ENCODE measurements around the gene PPAT.
A peak's percentile ranks its signal among the peaks of the same experiment; 100 is the strongest.

The PPAT gene

GRCh38 chr4:56405016-56405415 lies 30.4 kb downstream of the PPAT start:
- Histone ChIP-seq H3K36me3 (peaks cover 68% of the 10 kb centered on the region), H3K27me3 (no peaks in the 10 kb centered on the region), H3K4me3 (ENCODE audit: low read depth, low read length) (no peak overlapping the region), H3K4me1 (peaks cover 7% of the 10 kb centered on the region), H3K9me3 (no peaks in the 10 kb centered on the region)
- TF ChIP-seq, protein P1, sequence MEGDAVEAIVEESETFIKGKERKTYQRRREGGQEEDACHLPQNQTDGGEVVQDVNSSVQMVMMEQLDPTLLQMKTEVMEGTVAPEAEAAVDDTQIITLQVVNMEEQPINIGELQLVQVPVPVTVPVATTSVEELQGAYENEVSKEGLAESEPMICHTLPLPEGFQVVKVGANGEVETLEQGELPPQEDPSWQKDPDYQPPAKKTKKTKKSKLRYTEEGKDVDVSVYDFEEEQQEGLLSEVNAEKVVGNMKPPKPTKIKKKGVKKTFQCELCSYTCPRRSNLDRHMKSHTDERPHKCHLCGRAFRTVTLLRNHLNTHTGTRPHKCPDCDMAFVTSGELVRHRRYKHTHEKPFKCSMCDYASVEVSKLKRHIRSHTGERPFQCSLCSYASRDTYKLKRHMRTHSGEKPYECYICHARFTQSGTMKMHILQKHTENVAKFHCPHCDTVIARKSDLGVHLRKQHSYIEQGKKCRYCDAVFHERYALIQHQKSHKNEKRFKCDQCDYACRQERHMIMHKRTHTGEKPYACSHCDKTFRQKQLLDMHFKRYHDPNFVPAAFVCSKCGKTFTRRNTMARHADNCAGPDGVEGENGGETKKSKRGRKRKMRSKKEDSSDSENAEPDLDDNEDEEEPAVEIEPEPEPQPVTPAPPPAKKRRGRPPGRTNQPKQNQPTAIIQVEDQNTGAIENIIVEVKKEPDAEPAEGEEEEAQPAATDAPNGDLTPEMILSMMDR (IDR thresholded peaks at IDR 0.05; ENCODE audit: low read depth, low read length): no peak
- no peak for DNase-seq

DNA sequence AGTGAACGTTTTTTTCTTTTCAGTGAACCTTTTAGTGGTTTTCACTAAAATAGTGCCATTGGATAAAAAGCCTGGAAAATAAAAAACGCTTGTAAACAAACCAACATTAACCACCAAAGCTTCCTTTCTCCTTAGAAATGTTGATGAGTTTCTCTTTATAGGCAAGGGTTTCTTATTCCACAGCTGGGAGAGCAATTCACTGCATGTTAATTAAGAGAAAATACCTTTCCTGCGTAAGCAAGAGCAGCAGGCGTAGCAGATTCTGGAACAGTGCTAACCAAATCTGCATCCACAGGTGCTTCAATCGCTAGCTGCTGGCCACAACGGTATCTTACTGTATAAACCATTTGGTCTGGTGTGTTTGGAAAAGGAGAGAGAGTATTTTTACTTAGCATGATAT lies 34.9 kb downstream of the PPAT start:
- H3K9me3 ChIP-seq: no peaks in the 10 kb centered on the region
- TF ChIP-seq, protein P1 (IDR thresholded peaks at IDR 0.05; ENCODE audit: low read depth, low read length): no peak
- no peaks in the 10 kb centered on the region for H3K4me1 ChIP-seq
- no peak overlapping the region for H3K4me3 ChIP-seq (ENCODE audit: low read depth, low read length)
- DNase-seq: no peak
- no peaks in the 10 kb centered on the region for H3K27me3 ChIP-seq
- peaks cover 75% of the 10 kb centered on the region for H3K36me3 ChIP-seq

- Histone ChIP-seq H3K4me3 (ENCODE audit: low read depth, low read length) (no peak overlapping the region), H3K4me1 (0 out of 2 replicates have a peak, but pooled peaks cover under 1% of the 10 kb centered on the region), H3K36me3 (peaks cover 6% of the 10 kb centered on the region), H3K27me3 (no peaks in the 10 kb centered on the region), H3K9me3 (no peaks in the 10 kb centered on the region)
- TF ChIP-seq, protein P1 (IDR thresholded peaks at IDR 0.05; ENCODE audit: low read depth, low read length): no peak
- no peak for DNase-seq
Observed at GRCh38 chr4:56391270-56391669, 44.1 kb downstream of the PPAT start.

- Histone ChIP-seq H3K36me3 (no peaks in the 10 kb centered on the region), H3K9me3 (no peaks in the 10 kb centered on the region), H3K4me3 (ENCODE audit: low read depth, low read length) (no peak overlapping the region), H3K4me1 (0 out of 2 replicates have a peak, but pooled peaks cover 3% of the 10 kb centered on the region), H3K27me3 (no peaks in the 10 kb centered on the region)
- no peak for DNase-seq
- TF ChIP-seq, protein P1 (IDR thresholded peaks at IDR 0.05; ENCODE audit: low read depth, low read length): no peak
Observed at GRCh38 chr4:56389558-56389957, 45.9 kb downstream of the PPAT start.

DNA sequence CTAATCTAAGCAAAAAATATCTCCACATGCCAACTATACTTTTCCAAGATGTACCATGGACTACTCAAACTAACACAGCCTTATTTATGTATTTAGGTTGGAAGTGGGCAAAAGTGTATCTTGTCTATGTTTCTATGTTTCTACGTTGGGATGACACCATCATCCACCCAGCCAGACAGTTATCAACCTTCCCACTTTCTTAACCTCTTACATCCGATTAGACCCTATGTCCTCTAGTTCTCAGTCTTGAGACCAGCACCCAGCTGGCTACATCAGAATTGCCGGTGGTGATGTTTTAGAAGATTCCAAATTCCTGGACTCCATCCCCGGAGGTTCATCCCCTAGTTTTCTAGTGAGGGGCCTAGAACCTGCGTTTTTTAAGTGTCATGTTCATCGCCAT lies 47.1 kb downstream of the PPAT start:
- H3K36me3 ChIP-seq: no peaks in the 10 kb centered on the region
- TF ChIP-seq, protein P1 (IDR thresholded peaks at IDR 0.05; ENCODE audit: low read depth, low read length): no peak
- no peak for DNase-seq
- peak overlapping the region; percentile 91 for H3K4me3 ChIP-seq (ENCODE audit: low read depth, low read length)
- H3K4me1 ChIP-seq: 0 out of 2 replicates have a peak, but pooled peaks cover 3% of the 10 kb centered on the region
- H3K9me3 ChIP-seq: no peaks in the 10 kb centered on the region
- H3K27me3 ChIP-seq: no peaks in the 10 kb centered on the region

DNA sequence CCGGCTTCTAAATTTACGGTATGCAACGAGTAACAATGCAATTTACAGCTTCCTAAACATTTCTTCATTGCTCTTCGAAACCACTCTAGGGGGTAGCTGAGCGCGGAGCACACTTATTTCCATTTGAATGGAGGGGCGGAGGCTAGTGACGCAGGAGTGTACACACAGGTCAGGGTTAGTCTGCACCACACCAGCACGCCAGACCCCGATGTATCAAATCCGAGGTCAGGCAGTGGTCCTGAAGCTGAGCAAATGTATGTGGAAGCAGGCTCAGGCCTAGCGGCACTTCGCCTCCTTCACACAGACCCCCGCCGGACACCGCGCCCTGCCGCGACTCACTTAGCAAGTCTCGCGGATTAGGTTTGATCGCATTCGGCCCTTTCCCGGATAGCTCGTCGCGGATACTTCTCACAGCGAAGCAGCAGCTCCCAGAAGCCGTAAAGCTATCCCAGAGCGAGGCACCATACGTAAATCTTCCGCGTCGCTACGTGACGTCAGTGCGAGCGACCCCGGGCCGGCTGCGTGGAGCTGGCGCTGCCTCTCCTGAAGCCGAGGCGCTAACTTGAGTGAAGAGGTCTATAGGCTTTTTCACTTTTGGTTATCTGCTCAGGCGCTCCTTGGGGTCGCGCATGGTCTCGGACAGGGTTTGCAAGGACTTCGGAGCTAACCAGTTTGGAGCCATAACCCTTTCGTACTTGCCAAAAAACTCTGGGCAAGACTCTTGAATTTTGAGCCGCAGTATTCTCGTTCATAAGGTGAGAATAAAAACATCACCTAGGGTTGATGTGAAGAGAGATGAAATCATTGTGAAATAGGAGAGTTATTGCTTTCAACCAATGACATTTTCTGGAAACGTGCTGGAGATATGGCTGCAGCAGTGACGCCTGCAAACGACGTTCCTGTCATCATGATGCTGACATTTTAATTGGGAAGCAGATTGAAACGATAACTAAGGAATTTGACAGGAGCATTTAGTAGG lies 48.1 kb downstream of the PPAT start, which contains the start of gene AASDH:
TSS of gene AASDH (minus strand) at position 469 of the 979 bp plus-strand sequence. CDS start 3,192 bp downstream, outside the sequence.
- Histone ChIP-seq H3K4me3 (ENCODE audit: low read depth, low read length) (peak within 1 kb of the TSS; percentile 91), H3K9me3 (no peaks in the 10 kb centered on the region), H3K27me3 (no peaks in the 10 kb centered on the region), H3K36me3 (peaks cover under 1% of the 10 kb centered on the region; the same call in 1 of the 2 replicates), H3K4me1 (0 out of 2 replicates have a peak, but pooled peaks cover 3% of the 10 kb centered on the region)
- peak; percentile 92 for DNase-seq
- TF ChIP-seq, protein P1 (IDR thresholded peaks at IDR 0.05; ENCODE audit: low read depth, low read length): no peak
